Measurements from ENCODE around the gene S100A10. TPM values are rescaled to one million over a fixed set of nuclear protein-coding genes. Genes with fewer than 3 reads are reported as not detected.

The S100A10 gene
- total RNA-seq, 2 experiments from 2014 or later: 2.6 TPM; not detected in 1

- Histone ChIP-seq H3K4me3 (ENCODE audit: low read depth, low read length, poor library complexity, severe bottlenecking) (no peak overlapping the region), H3K79me2 (ENCODE audit: insufficient read depth, low read depth, low read length) (no peaks in the 10 kb centered on the region), H3K27ac (ENCODE audit: low read depth, low read length, poor library complexity, severe bottlenecking) (no peak overlapping the region), H3K4me2 (ENCODE audit: low read length) (no peak overlapping the region), H3K36me3 (ENCODE audit: insufficient read depth, low read length) (no peaks in the 10 kb centered on the region), H4K20me1 (ENCODE audit: insufficient read depth, low read length) (no peaks in the 10 kb centered on the region), H3K9me2 (ENCODE audit: insufficient read depth, low read length) (no peaks in the 10 kb centered on the region), H2AFZ (ENCODE audit: low read length) (no peak overlapping the region), H3K4me1 (ENCODE audit: insufficient read depth, low read length, poor library complexity, severe bottlenecking) (no peaks in the 10 kb centered on the region), H3K9me3 (ENCODE audit: low read length) (no peaks in the 10 kb centered on the region)
- BruUV-seq (replicated peaks): no TSS peak
- POLR2A ChIA-PET: no interaction called here
- CTCF ChIA-PET (ENCODE audit: unreplicated experiment): no interaction called here
- DNase-seq (ENCODE audit: low spot score): no peak
- intact Hi-C loops (cut with micrococcal nuclease; ENCODE audit: unreplicated experiment): no loop called here
- TF ChIP-seq EZH2phosphoT487 (IDR thresholded peaks at IDR 0.05; ENCODE audit: borderline replicate concordance, low read depth, low read length): no peak
- TF ChIP-seq, protein P1, sequence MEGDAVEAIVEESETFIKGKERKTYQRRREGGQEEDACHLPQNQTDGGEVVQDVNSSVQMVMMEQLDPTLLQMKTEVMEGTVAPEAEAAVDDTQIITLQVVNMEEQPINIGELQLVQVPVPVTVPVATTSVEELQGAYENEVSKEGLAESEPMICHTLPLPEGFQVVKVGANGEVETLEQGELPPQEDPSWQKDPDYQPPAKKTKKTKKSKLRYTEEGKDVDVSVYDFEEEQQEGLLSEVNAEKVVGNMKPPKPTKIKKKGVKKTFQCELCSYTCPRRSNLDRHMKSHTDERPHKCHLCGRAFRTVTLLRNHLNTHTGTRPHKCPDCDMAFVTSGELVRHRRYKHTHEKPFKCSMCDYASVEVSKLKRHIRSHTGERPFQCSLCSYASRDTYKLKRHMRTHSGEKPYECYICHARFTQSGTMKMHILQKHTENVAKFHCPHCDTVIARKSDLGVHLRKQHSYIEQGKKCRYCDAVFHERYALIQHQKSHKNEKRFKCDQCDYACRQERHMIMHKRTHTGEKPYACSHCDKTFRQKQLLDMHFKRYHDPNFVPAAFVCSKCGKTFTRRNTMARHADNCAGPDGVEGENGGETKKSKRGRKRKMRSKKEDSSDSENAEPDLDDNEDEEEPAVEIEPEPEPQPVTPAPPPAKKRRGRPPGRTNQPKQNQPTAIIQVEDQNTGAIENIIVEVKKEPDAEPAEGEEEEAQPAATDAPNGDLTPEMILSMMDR (conservative IDR thresholded peaks at IDR 0.05; ENCODE audit: low read length): no peak
These were observed 13.4 kb upstream of the S100A10 start for GRCh38 chr1:152007047-152007446.

DNA sequence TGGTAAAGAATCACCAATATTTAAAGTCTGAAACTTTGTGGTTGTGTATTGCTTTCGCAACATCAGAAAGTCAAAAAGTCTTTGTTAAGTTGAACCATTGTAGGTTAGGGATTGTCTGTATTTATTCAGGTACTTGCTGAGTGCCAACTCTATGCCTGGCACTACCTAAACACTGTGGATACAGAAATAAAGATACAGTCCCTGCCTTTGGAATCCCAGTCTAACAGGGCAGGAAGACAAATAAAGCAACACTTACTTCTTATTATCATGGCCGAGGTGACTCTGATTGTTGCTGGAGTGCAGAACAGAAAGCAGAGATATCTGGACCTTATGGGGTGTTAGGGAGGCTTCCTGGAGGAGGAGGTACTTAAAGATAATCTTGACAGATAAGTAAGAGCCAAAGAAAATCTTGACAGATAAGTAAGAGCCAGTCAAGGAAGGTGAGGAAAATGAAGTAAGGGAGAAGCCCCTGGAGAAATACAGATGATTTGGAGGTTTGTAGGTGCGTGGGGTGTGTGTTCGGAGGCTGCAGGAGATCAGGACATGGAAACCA is 11.8 kb upstream of the S100A10 start:
- no peak for DNase-seq (ENCODE audit: low spot score)
- POLR2A ChIA-PET: no interaction called here
- CTCF ChIA-PET (ENCODE audit: unreplicated experiment): no interaction called here
- Histone ChIP-seq H3K9me3 (ENCODE audit: low read length) (no peaks in the 10 kb centered on the region), H3K36me3 (ENCODE audit: insufficient read depth, low read length) (no peaks in the 10 kb centered on the region), H3K79me2 (ENCODE audit: insufficient read depth, low read depth, low read length) (no peaks in the 10 kb centered on the region), H4K20me1 (ENCODE audit: insufficient read depth, low read length) (no peaks in the 10 kb centered on the region), H3K9me2 (ENCODE audit: insufficient read depth, low read length) (no peaks in the 10 kb centered on the region), H3K4me3 (ENCODE audit: low read depth, low read length, poor library complexity, severe bottlenecking) (no peak overlapping the region), H3K4me1 (ENCODE audit: insufficient read depth, low read length, poor library complexity, severe bottlenecking) (no peaks in the 10 kb centered on the region), H3K27ac (ENCODE audit: low read depth, low read length, poor library complexity, severe bottlenecking) (no peak overlapping the region), H3K4me2 (ENCODE audit: low read length) (no peak overlapping the region), H2AFZ (ENCODE audit: low read length) (no peak overlapping the region)
- BruUV-seq (replicated peaks): no TSS peak
- no peak for TF ChIP-seq EZH2phosphoT487 (IDR thresholded peaks at IDR 0.05; ENCODE audit: borderline replicate concordance, low read depth, low read length)
- TF ChIP-seq, protein P1 (conservative IDR thresholded peaks at IDR 0.05; ENCODE audit: low read length): no peak
- intact Hi-C loops (cut with micrococcal nuclease; ENCODE audit: unreplicated experiment): no loop called here

DNA sequence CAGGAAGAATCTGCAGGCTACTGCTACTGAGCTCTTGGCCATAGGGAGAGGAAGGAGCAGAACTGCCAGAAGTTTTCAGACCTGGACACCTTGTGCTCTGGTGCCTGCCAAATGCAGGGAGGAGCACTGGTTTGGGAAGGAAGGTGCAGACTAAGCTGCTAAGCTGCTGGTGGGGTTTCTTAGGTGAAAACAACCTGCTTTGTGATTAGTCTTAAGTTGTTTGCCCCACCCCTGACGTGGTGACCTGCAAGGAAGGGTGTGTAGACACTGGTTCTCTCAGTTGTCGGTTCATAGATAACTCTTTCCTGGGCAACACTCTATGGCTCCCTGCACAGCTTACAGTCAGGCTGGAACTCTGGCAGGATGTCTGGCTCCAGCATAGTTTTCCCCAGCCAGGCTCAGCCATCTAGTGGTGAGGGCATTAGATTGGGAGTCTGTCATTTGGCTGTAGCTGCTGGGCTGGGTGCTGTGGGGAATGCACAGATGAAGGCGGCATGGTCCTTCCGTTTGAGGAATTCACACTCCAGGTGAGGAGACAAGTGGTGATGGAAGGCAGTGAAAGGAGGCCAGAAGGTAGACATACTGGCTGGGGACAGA is 10.3 kb upstream of the S100A10 start:
- intact Hi-C loops (cut with micrococcal nuclease; ENCODE audit: unreplicated experiment): no loop called here
- no peak for DNase-seq (ENCODE audit: low spot score)
- ChIA-PET CTCF (ENCODE audit: unreplicated experiment) (no interaction called here), POLR2A (no interaction called here)
- no peaks in the 10 kb centered on the region for H3K36me3 ChIP-seq (ENCODE audit: insufficient read depth, low read length)
- no peaks in the 10 kb centered on the region for H4K20me1 ChIP-seq (ENCODE audit: insufficient read depth, low read length)
- no peak overlapping the region for H3K27ac ChIP-seq (ENCODE audit: low read depth, low read length, poor library complexity, severe bottlenecking)
- no peak for TF ChIP-seq EZH2phosphoT487 (IDR thresholded peaks at IDR 0.05; ENCODE audit: borderline replicate concordance, low read depth, low read length)
- TF ChIP-seq, protein P1 (conservative IDR thresholded peaks at IDR 0.05; ENCODE audit: low read length): no peak
- H3K9me2 ChIP-seq (ENCODE audit: insufficient read depth, low read length): no peaks in the 10 kb centered on the region
- no peaks in the 10 kb centered on the region for H3K9me3 ChIP-seq (ENCODE audit: low read length)
- no peak overlapping the region for H3K4me2 ChIP-seq (ENCODE audit: low read length)
- no peaks in the 10 kb centered on the region for H3K4me1 ChIP-seq (ENCODE audit: insufficient read depth, low read length, poor library complexity, severe bottlenecking)
- no peaks in the 10 kb centered on the region for H3K79me2 ChIP-seq (ENCODE audit: insufficient read depth, low read depth, low read length)
- H3K4me3 ChIP-seq (ENCODE audit: low read depth, low read length, poor library complexity, severe bottlenecking): no peak overlapping the region
- BruUV-seq (replicated peaks): no TSS peak
- H2AFZ ChIP-seq (ENCODE audit: low read length): no peak overlapping the region

Data from OCI-LY7 (cell line).